Left ventricle myocardium inferior (tissue), 1 donor: ENCODE data around the gene MS4A18. TPM values are rescaled to one million over a fixed set of nuclear protein-coding genes. Genes with fewer than 3 reads are reported as not detected.
A peak's percentile ranks its signal among the peaks of the same experiment; 100 is the strongest.

ENCODE experiments used
- DNase-seq: peaks from one replicate; pipeline ENCODE4 v3.0.0-alpha.2; 2020
- H3K27ac ChIP-seq: fragments of 200-600 bp; replicated peaks from 2 replicates; pipeline ENCODE4 v1.8.0; 2021
- H3K27me3 ChIP-seq: fragments of 200-600 bp; 2 replicates; pipeline ENCODE4 v1.8.0; 2021; ENCODE audit warnings: low read depth
- H3K36me3 ChIP-seq: fragments of 200-600 bp; 2 replicates; pipeline ENCODE4 v1.8.0; 2021
- H3K4me1 ChIP-seq: fragments of 200-600 bp; 2 replicates; pipeline ENCODE4 v1.8.0; 2021
- H3K4me3 ChIP-seq: fragments of 200-600 bp; 2 replicates; pipeline ENCODE4 v1.8.0; 2021; ENCODE audit warnings: mild to moderate bottlenecking, moderate library complexity
- H3K9me3 ChIP-seq: fragments of 200-600 bp; replicated peaks from 2 replicates; pipeline ENCODE4 v1.8.0; 2021
- CTCF ChIP-seq: fragments of 200-600 bp; IDR thresholded peaks from 2 replicates; pipeline ENCODE4 v1.8.0; 2021; ENCODE audit warnings: antibody characterized with exemption, mild to moderate bottlenecking, borderline replicate concordance
- intact Hi-C: fragments of 100-400 bp; cut with micrococcal nuclease; formaldehyde crosslinking; loops from one replicate; pipeline ENCODE4 v1.11.0; 2022
- total RNA-seq: library from RNA; stranded (reverse); fragmentation: NEBNext Ultra II Directional; extraction: Animal tissue kit (Norgen Biotek cat#: 25700); gene quantifications from one replicate; pipeline ENCODE4 v1.2.1, GENCODE V29; 2021
- donor health status: DM: no; HTN: yes; CAD: no; lungs with severe emphysema.

The MS4A18 gene
- total RNA-seq, 1 donor from 2014 or later, result not detected

DNA sequence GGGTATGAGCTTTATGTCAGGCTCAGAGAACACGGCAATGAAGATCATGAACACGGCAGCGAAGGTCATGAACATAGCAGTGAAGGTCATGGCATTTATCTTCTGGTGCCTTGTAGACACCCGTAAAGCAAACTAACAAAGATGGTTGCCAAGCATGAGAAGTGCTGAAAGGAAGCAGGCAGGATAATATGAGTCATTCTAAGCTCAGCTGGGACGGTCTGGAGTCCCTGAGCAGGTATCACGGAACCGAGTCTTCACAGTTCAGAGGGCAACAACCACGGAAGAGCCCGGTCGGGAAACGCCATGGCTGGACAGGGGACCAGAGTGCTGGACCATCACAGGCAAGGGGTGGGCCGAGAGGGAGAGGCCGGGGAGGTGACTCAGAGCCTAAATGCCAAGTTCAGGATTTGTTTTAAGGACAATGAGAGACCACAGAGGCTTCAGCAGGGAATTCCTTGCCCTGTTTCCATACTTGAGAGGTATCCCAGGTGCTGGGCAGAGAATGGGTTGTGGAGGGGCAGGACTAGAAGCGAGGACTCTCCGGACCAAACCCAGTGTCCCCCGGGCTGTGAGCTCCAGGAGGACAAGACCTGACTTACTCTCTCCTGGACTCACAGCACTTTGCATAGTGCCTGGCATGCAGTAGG, 47.5 kb downstream of the MS4A18 start:
- Histone ChIP-seq H3K4me3 (no peak overlapping the region), H3K27me3 (peaks cover 67% of the 10 kb centered on the region), H3K4me1 (peaks cover 17% of the 10 kb centered on the region), H3K27ac (no peak overlapping the region), H3K36me3 (no peaks in the 10 kb centered on the region), H3K9me3 (no peaks in the 10 kb centered on the region)
- intact Hi-C loops, result no loop called here
- no peak for TF ChIP-seq CTCF
- DNase-seq, result no peak

DNA sequence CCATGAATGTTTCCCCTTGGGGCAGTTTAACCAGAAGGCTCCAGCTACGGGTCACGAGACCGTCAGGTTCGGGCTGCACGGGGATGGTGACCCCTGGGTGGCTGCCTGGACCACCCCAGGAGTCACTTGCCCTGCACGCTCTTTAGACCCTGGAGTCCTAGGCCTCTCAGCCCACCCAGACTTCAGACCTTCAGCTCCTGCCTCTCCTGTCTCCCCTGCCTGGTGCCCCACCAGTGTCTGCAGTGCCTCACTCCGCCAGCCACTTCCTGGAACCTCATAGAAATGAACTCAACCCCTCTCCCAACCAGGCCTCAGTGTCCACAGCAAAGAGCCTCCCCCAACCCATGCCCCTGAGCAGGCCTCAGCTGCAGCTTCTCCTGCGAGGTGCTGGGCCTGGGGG, 48.1 kb downstream of the MS4A18 start:
- H3K4me1 ChIP-seq, result peaks cover 24% of the 10 kb centered on the region
- peaks cover 60% of the 10 kb centered on the region for H3K27me3 ChIP-seq
- no peak overlapping the region for H3K4me3 ChIP-seq
- H3K36me3 ChIP-seq, result no peaks in the 10 kb centered on the region
- intact Hi-C loops, result no loop called here
- no peak for TF ChIP-seq CTCF
- H3K9me3 ChIP-seq, result no peaks in the 10 kb centered on the region
- H3K27ac ChIP-seq, result no peak overlapping the region
- no peak for DNase-seq

GRCh38 chr11:60774726-60775125, 50.2 kb downstream of the MS4A18 start:
- intact Hi-C loops, result no loop called here
- H3K4me3 ChIP-seq, result no peak overlapping the region
- DNase-seq, result no peak
- H3K4me1 ChIP-seq, result peaks cover 27% of the 10 kb centered on the region
- H3K27ac ChIP-seq, result no peak overlapping the region
- no peaks in the 10 kb centered on the region for H3K9me3 ChIP-seq
- no peak for TF ChIP-seq CTCF
- peaks cover 39% of the 10 kb centered on the region for H3K27me3 ChIP-seq
- H3K36me3 ChIP-seq, result no peaks in the 10 kb centered on the region

GRCh38 chr11:60775420-60775961, 51.0 kb downstream of the MS4A18 start:
- intact Hi-C loops, result no loop called here
- DNase-seq, result peak; percentile 73
- Histone ChIP-seq H3K9me3 (peaks cover 4% of the 10 kb centered on the region), H3K27ac (peak overlapping the region; percentile 19), H3K4me1 (peaks cover 27% of the 10 kb centered on the region), H3K27me3 (peaks cover 32% of the 10 kb centered on the region), H3K36me3 (no peaks in the 10 kb centered on the region), H3K4me3 (no peak overlapping the region)
- peak; percentile 94 for TF ChIP-seq CTCF

DNA sequence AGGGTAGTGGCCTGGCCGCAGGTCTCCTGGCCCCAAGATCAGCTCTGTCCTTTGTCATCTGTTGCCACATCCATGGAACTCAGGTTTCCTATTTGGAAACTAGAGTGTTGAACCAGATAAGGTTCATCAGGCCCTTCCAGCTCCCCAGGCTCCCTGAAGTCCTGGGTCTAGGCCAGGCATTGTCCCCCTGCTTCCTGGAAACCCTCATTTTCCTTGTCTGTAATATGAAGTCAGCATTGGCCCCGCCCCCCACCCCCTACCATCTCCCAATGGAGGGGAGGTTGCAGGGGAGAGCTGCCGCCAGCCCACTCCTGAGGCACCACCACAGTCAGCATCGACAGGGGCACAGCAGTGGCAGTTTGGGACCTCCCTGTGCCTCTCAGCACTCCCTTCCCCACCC, 51.6 kb downstream of the MS4A18 start:
- Histone ChIP-seq H3K4me3 (no peak overlapping the region), H3K9me3 (peaks cover 4% of the 10 kb centered on the region), H3K36me3 (no peaks in the 10 kb centered on the region), H3K27me3 (peaks cover 25% of the 10 kb centered on the region), H3K27ac (no peak overlapping the region), H3K4me1 (peaks cover 27% of the 10 kb centered on the region)
- no peak for DNase-seq
- TF ChIP-seq CTCF, result no peak
- intact Hi-C loops, result no loop called here
